HepG2 (cell line): Measurements from ENCODE around the gene TADA3. TPM values are rescaled to one million over a fixed set of nuclear protein-coding genes. Genes with fewer than 3 reads are reported as not detected.

Experiments
- BHLHE40 ChIP-seq: IDR thresholded peaks from 2 replicates; pipeline ENCODE4 v1.6.1; 2011; ENCODE audit warnings: low read length, improper control_type of control experiment
- ERF ChIP-seq: IDR thresholded peaks from 2 replicates; pipeline ENCODE4 v1.6.1; 2018; ENCODE audit warnings: missing biosample characterization, missing genetic modification reagents
- FOXC1 ChIP-seq: sonication (generic); formaldehyde crosslinking; IDR thresholded peaks from 2 replicates; pipeline ENCODE4 v1.8.0; 2022; ENCODE audit warnings: mild to moderate bottlenecking, missing genetic modification reagents, borderline replicate concordance
- KDM5B ChIP-seq: sonication (generic); formaldehyde crosslinking; IDR thresholded peaks from 2 replicates; pipeline ENCODE4 v1.4.0; 2020; ENCODE audit warnings: missing genetic modification reagents, mild to moderate bottlenecking, borderline replicate concordance
- MEIS2 ChIP-seq: sonication (generic); formaldehyde crosslinking; IDR thresholded peaks from 2 replicates; pipeline ENCODE4 v1.9.0; 2021; ENCODE audit warnings: mild to moderate bottlenecking, missing genetic modification reagents
- PHF8 ChIP-seq: sonication (generic); formaldehyde crosslinking; IDR thresholded peaks from 2 replicates; pipeline ENCODE4 v1.5.0; 2020; ENCODE audit warnings: missing genetic modification reagents
- SKI ChIP-seq: fragments of 450-650 bp; IDR thresholded peaks from one replicate; pipeline ENCODE4 v1.6.1; 2018; ENCODE audit warnings: mild to moderate bottlenecking; ENCODE audit not compliant: partially characterized antibody
- SOX13 ChIP-seq, 3 experiments: fragments of 450-650 bp in 1 of 3; sonication (generic) in 1 of 3; formaldehyde crosslinking in 1 of 3; IDR thresholded peaks in 2 of 3; conservative IDR thresholded peaks in 1 of 3; 2 replicates each; pipeline versions ENCODE4 v1.5.0 to v1.6.1; 2016 to 2020; ENCODE audit warnings: antibody characterized with exemption in 1 of 3, mild to moderate bottlenecking in 1 of 3, missing compliant biosample characterization in 1 of 3, missing genetic modification reagents in 1 of 3, moderate library complexity in 1 of 3
- SPEN ChIP-seq: sonication (generic); formaldehyde crosslinking; IDR thresholded peaks from 2 replicates; pipeline ENCODE4 v1.5.1; 2020; ENCODE audit warnings: low read depth, mild to moderate bottlenecking, missing genetic modification reagents
- THAP11 ChIP-seq: IDR thresholded peaks from 2 replicates; pipeline ENCODE4 v1.6.1; 2016; ENCODE audit warnings: missing biosample characterization, missing genetic modification reagents
- TP53 ChIP-seq: sonication (generic); formaldehyde crosslinking; conservative IDR thresholded peaks from 2 replicates; pipeline ENCODE4 v1.4.0; 2020; ENCODE audit warnings: missing genetic modification reagents
- ZFP1 ChIP-seq: IDR thresholded peaks from 2 replicates; pipeline ENCODE4 v1.6.1; 2016
- ZNF10 ChIP-seq: sonication (generic); formaldehyde crosslinking; IDR thresholded peaks from 2 replicates; pipeline ENCODE4 v1.4.0; 2020; ENCODE audit warnings: mild to moderate bottlenecking, low read depth, missing genetic modification reagents, borderline replicate concordance
- ZNF335 ChIP-seq: sonication (generic); formaldehyde crosslinking; IDR thresholded peaks from 2 replicates; pipeline ENCODE4 v1.4.0; 2020; ENCODE audit warnings: missing genetic modification reagents
- ZNF383 ChIP-seq: sonication (generic); formaldehyde crosslinking; IDR thresholded peaks from 2 replicates; pipeline ENCODE4 v1.4.0; 2020; ENCODE audit warnings: missing genetic modification reagents, mild to moderate bottlenecking, borderline replicate concordance
- ZNF552 ChIP-seq: sonication (generic); formaldehyde crosslinking; IDR thresholded peaks from 2 replicates; pipeline ENCODE4 v1.9.0; 2022; ENCODE audit warnings: missing genetic modification reagents, mild to moderate bottlenecking, borderline replicate concordance
- ZNF615 ChIP-seq: sonication (generic); formaldehyde crosslinking; IDR thresholded peaks from 2 replicates; pipeline ENCODE4 v1.5.0; 2020; ENCODE audit warnings: mild to moderate bottlenecking, missing genetic modification reagents, borderline replicate concordance
- ZNF678 ChIP-seq: sonication (generic); formaldehyde crosslinking; IDR thresholded peaks from 2 replicates; pipeline ENCODE4 v1.4.0; 2020; ENCODE audit warnings: mild to moderate bottlenecking, missing genetic modification reagents
- ZNF703 ChIP-seq: sonication (generic); formaldehyde crosslinking; IDR thresholded peaks from 2 replicates; pipeline ENCODE4 v1.5.1; 2020; ENCODE audit warnings: missing genetic modification reagents, mild to moderate bottlenecking, moderate library complexity, borderline replicate concordance
- ZXDC ChIP-seq: sonication (generic); formaldehyde crosslinking; IDR thresholded peaks from 2 replicates; pipeline ENCODE4 v1.5.0; 2020; ENCODE audit warnings: mild to moderate bottlenecking, missing genetic modification reagents
- polyA plus RNA-seq, 8 experiments: library from polyadenylated mRNA; depleted of rRNA in 3 of 8; stranded (reverse) in 7 of 8; unstranded in 1 of 8; fragments of >200 nt; fragmentation: Illumina TruSeq in 4 of 8; extraction: Trizol in 4 of 8; gene quantifications; 2 replicates each; pipeline versions ENCODE4 v1.2.1 to v1.2.3, GENCODE V29; 2011 to 2016; ENCODE audit warnings: low read depth in 4 of 8, missing spikeins in 1 of 8, mixed read lengths in 1 of 8; ENCODE audit not compliant: insufficient read depth in 1 of 8
- total RNA-seq, 5 experiments: library from RNA; depleted of rRNA; stranded (reverse); fragments of >200 nt; fragmentation: Illumina TruSeq; extraction: Trizol; gene quantifications; 2 replicates each; pipeline ENCODE4 v1.2.3, GENCODE V29; 2016; ENCODE audit warnings: low read depth in 1 of 5
- TF ChIP-seq, protein P1 (sequence below): sonication (generic); formaldehyde crosslinking; conservative IDR thresholded peaks from 2 replicates; pipeline ENCODE4 v1.4.0; 2020; ENCODE audit warnings: mild to moderate bottlenecking, missing genetic modification reagents, moderate library complexity
- TF ChIP-seq, protein P2 (sequence below): sonication (generic); formaldehyde crosslinking; IDR thresholded peaks from 2 replicates; pipeline ENCODE4 v1.4.0; 2020; ENCODE audit warnings: missing genetic modification reagents, borderline replicate concordance

TADA3 gene
- total and polyA plus RNA-seq, 2 of the 13 experiments (the other 11 are each of a cell fraction or from before 2014, with no cell fraction given) = 32.1 to 37.1 TPM

- TF ChIP-seq ZNF552 (CRISPR knock-in tag) (no peak), ZNF335 (no peak), ZNF383 (CRISPR knock-in tag) (no peak), SPEN (no peak; the same call in 1 of the 2 replicates), SKI (no peak), PHF8 (CRISPR knock-in tag) (peak; percentile 68), ZXDC (CRISPR knock-in tag) (no peak), ZFP1 (CRISPR knock-in tag) (no peak), ZNF615 (CRISPR knock-in tag) (no peak), ZNF678 (CRISPR knock-in tag) (0 out of 2 replicates have a peak, but pooled peaks have one; percentile 34), ZNF703 (CRISPR knock-in tag) (peak; percentile 56; the same call in 1 of the 2 replicates), FOXC1 (no peak), THAP11 (CRISPR knock-in tag) (no peak; the same call in 1 of the 2 replicates), TP53 (CRISPR knock-in tag) (no peak), SOX13 (IDR thresholded peaks at IDR 0.05) (no peak), SOX13 (CRISPR knock-in tag; conservative IDR thresholded peaks at IDR 0.05 in 1 of 2, IDR thresholded peaks at IDR 0.05 in 1 of 2) (no peak), MEIS2 (CRISPR knock-in tag) (no peak; the same call in 1 of the 2 replicates), ERF (peak; percentile 31; the same call in 1 of the 2 replicates), ZNF10 (no peak), BHLHE40 (no peak), KDM5B (no peak)
- TF ChIP-seq, protein P1, sequence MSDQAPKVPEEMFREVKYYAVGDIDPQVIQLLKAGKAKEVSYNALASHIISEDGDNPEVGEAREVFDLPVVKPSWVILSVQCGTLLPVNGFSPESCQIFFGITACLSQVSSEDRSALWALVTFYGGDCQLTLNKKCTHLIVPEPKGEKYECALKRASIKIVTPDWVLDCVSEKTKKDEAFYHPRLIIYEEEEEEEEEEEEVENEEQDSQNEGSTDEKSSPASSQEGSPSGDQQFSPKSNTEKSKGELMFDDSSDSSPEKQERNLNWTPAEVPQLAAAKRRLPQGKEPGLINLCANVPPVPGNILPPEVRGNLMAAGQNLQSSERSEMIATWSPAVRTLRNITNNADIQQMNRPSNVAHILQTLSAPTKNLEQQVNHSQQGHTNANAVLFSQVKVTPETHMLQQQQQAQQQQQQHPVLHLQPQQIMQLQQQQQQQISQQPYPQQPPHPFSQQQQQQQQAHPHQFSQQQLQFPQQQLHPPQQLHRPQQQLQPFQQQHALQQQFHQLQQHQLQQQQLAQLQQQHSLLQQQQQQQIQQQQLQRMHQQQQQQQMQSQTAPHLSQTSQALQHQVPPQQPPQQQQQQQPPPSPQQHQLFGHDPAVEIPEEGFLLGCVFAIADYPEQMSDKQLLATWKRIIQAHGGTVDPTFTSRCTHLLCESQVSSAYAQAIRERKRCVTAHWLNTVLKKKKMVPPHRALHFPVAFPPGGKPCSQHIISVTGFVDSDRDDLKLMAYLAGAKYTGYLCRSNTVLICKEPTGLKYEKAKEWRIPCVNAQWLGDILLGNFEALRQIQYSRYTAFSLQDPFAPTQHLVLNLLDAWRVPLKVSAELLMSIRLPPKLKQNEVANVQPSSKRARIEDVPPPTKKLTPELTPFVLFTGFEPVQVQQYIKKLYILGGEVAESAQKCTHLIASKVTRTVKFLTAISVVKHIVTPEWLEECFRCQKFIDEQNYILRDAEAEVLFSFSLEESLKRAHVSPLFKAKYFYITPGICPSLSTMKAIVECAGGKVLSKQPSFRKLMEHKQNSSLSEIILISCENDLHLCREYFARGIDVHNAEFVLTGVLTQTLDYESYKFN (CRISPR knock-in tag) = no peak
- TF ChIP-seq, protein P2, sequence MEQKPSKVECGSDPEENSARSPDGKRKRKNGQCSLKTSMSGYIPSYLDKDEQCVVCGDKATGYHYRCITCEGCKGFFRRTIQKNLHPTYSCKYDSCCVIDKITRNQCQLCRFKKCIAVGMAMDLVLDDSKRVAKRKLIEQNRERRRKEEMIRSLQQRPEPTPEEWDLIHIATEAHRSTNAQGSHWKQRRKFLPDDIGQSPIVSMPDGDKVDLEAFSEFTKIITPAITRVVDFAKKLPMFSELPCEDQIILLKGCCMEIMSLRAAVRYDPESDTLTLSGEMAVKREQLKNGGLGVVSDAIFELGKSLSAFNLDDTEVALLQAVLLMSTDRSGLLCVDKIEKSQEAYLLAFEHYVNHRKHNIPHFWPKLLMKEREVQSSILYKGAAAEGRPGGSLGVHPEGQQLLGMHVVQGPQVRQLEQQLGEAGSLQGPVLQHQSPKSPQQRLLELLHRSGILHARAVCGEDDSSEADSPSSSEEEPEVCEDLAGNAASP (CRISPR knock-in tag) = no peak
These were observed 22.6 kb downstream of the TADA3 start, which contains the start of gene CAMK1 (continued) for GRCh38 chr3:9769426-9770275.
